ENCODE results near the gene TMEM185B.

TMEM185B gene

GRCh38 chr2:120243875-120244553 is 20.8 kb upstream of the TMEM185B start:
- TF ChIP-seq CTCF (IDR thresholded peaks at IDR 0.05; ENCODE audit: low read depth, low read length): no peak
- no peak for DNase-seq (ENCODE audit: extremely low read depth, low read depth)

GRCh38 chr2:120243211-120243610 is 20.0 kb upstream of the TMEM185B start:
- DNase-seq (ENCODE audit: extremely low read depth, low read depth): no peak
- no peak for TF ChIP-seq CTCF (IDR thresholded peaks at IDR 0.05; ENCODE audit: low read depth, low read length)

GRCh38 chr2:120241684-120242083 is 18.5 kb upstream of the TMEM185B start:
- no peak for TF ChIP-seq CTCF (IDR thresholded peaks at IDR 0.05; ENCODE audit: low read depth, low read length)

GRCh38 chr2:120240901-120241429 is 17.8 kb upstream of the TMEM185B start:
- no peak for TF ChIP-seq CTCF (IDR thresholded peaks at IDR 0.05; ENCODE audit: low read depth, low read length)
- no peak for DNase-seq (ENCODE audit: extremely low read depth, low read depth)

More at GRCh38 chr2:120241684-120242083, 18.5 kb upstream of the TMEM185B start:
- DNase-seq (ENCODE audit: extremely low read depth, low read depth): no peak

- DNase-seq (ENCODE audit: extremely low read depth, low read depth): no peak
- TF ChIP-seq CTCF (IDR thresholded peaks at IDR 0.05; ENCODE audit: low read depth, low read length): no peak
These were observed 16.5 kb upstream of the TMEM185B start for GRCh38 chr2:120239488-120240287.

GRCh38 chr2:120238728-120239487 is 15.7 kb upstream of the TMEM185B start:
- no peak for DNase-seq (ENCODE audit: extremely low read depth, low read depth)
- TF ChIP-seq CTCF (IDR thresholded peaks at IDR 0.05; ENCODE audit: low read depth, low read length): no peak

Data from AG09319 (cell line).